Jurkat, Clone E6-1 (cell line): Measurements from ENCODE around the gene HEXA. TPM values are rescaled to one million over a fixed set of nuclear protein-coding genes. Genes with fewer than 3 reads are reported as not detected.
"Not testable (repeated sequence)": the region's sequence is repeated elsewhere in the genome, so short reads cannot be mapped to it uniquely, and the experiment has no call there.

Experiments used
- DNase-seq: peaks from one replicate; pipeline ENCODE4 v3.0.0-alpha.2; 2011; ENCODE audit warnings: low read depth, low spot score
- H3K4me3 ChIP-seq: 2 replicates; pipeline ENCODE4 v1.5.1; 2011; ENCODE audit warnings: mild to moderate bottlenecking, low read length, control low read depth, moderate library complexity
- polyA plus RNA-seq: library from polyadenylated mRNA; unstranded; fragments of >200 nt; gene quantifications from one replicate; pipeline ENCODE4 v1.2.1, GENCODE V29; 2012; ENCODE audit warnings: missing spikeins; ENCODE audit not compliant: insufficient read length, insufficient read depth

Gene HEXA
- polyA plus RNA-seq: 61.5 TPM

DNA sequence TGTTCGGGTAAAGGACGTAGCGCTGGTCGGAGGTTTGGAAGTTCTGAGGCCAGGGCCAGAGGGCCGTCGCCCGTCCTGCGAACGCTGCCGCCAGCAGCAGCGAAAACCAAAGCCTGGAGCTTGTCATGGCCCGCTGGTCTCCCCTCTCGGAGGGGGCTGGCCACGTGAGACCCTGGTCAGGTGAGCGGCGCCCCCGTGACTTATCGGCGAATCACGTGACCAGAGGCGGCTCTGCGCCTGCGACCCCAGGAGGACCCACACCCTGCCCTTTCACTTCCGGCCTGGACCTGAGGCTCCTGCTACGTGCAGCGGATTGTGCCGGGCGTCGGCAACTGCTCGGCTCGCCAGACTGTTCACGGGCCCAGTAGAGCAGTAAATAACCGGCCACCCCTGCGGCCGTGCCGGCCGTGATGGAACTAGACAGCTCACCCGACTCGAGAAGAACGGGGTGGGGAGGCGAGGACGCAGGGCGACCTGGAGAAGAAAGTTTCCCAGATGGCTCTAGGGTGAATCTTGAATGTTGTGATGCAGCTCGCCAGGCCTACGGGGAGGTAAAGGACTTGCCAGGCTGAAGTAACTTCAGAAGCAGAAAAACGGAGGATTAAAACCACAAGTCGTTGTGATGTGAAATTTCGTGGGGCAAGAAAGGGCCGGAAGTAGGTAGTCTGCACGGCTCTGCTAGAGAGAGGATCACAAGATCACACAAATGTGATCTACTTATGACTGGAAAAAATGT lies at the start of gene HEXA:
TSS of gene HEXA (minus strand) at position 169 of the 736 bp plus-strand sequence. CDS start at position 127, 42 bp downstream.
- peak within 1 kb of the TSS; percentile 97 for H3K4me3 ChIP-seq
- DNase-seq: peak; percentile 95

DNA sequence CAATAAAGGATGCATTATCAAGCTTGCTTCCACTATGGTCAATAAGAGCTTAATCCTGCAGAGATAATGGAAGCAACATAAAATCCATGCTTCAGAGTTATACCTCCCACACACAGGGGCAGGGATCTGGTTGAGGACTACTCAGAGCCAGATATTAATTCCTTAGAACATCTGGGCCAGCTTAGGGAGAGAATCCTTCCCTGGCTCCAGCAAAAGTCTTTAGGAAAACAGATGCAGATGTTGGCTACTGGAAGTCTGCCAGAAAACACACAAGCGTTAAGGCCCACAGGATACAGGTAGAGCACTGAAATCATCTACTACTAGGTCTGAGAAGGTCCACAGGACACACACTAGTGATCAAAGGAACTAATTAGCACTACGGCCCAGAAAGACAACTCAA lies 47.4 kb upstream of the HEXA start:
- no peak overlapping the region for H3K4me3 ChIP-seq
- no peak for DNase-seq

DNA sequence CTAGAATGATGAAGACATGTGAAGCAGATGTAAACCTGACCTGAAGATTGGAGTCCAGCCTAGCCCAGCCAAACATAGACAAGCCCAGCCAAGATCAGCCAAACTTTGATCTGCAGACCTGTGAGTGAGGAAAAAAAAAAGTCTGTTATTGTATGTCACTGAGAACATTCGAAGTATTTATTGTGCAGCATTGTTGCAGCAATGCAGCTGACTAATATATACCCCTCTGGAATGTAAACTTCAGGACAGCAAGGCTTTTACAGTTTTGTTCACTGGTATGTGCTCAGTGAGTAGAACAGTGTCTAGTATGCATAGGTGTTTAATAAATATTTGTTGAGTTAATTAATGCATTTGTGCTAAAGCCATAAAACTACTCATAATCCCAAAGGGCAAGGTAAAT lies 45.7 kb upstream of the HEXA start:
- no peak for DNase-seq
- no peak overlapping the region for H3K4me3 ChIP-seq

DNA sequence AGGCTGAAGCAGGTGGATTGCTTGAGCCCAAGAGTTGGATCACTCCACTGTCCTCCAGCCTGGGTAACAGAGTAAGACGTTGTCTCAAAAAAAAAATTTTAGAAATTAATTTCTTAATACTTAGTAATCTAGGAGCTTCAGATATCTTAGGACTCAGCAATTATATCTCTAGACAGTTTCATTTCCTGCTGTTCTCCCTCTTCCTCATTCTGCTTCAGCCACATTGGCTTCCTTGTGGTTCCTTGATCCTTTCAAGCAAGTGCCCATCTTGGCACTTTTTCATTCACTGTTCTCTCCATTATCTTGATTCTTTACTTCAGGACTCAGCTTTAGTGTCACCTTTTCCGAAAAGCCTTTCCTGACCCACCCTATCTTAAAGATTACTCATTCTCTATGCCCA lies 44.8 kb upstream of the HEXA start:
- H3K4me3 ChIP-seq: no peak overlapping the region
- no peak for DNase-seq

DNA sequence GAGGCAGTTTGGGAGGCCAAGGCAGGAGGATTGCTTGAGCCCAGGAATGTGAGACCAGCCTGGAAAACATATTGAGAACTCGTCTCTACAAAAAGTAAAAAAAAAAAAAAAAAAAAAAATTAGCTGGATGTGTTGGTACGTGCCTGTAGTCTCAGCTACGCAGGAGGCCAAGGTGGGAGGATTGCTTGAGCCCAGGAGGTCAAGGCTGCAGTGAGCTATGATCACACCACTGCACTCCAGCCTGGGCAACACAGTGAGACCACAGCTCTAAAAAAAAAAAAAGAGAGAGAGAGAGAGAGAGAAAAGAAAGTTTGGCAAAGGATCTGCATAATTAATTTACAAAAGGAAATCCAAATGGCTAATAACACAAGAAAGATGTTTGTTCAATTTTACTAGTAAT lies 44.0 kb upstream of the HEXA start:
- not testable (repeated sequence) for H3K4me3 ChIP-seq, DNase-seq

DNA sequence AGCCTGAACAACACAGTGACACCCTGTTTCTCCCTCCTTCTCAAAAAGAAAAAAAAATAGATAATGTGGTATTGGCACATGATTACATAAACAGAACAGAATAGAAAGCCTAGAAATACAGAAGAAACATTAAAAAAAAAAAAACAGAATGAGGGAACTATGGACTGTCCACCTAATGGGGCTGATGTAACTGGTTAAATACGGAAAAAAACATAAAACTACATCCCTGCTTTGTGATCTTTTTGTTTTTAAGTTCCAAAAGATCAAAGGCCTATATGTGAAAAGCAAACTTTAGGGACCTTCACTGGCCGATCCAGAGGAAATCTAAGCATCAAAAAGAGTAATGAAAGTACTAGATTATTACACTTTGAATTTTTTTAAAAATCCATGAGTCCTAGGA lies 39.5 kb upstream of the HEXA start:
- no peak for DNase-seq
- H3K4me3 ChIP-seq: no peak overlapping the region

DNA sequence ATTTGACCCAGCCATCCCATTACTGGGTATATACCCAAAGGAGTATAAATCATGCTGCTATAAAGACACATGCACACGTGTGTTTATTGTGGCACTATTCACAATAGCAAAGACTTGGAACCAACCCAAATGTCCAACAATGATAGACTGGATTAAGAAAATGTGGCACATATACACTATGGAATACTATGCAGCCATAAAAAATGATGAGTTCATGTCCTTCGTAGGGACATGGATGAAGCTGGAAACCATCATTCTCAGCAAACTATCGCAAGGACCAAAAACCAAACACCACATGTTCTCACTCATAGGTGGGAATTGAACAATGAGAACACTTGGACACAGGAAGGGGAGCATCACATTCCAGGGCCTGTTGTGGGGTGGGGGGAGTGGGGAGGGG lies 37.5 kb upstream of the HEXA start:
- not testable (repeated sequence) for DNase-seq, H3K4me3 ChIP-seq

DNA sequence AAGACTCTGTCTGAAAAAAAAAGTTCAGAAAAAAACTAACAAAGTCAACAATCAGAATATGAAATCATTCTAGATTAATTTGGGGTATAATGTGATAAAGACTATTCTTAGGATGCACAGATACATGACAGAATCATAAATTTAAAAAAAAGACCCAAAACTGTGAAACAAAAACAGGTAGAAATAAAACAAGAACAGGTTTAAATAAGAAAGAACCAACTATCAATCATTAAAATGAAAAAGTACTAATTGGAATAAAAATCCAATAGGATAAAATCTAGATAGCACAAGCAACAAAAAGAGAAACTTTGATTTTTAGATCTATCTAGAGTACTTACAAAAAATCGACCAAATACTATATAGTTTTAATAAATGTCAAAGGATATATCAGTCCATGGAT lies 35.7 kb upstream of the HEXA start:
- DNase-seq: no peak
- no peak overlapping the region for H3K4me3 ChIP-seq

DNA sequence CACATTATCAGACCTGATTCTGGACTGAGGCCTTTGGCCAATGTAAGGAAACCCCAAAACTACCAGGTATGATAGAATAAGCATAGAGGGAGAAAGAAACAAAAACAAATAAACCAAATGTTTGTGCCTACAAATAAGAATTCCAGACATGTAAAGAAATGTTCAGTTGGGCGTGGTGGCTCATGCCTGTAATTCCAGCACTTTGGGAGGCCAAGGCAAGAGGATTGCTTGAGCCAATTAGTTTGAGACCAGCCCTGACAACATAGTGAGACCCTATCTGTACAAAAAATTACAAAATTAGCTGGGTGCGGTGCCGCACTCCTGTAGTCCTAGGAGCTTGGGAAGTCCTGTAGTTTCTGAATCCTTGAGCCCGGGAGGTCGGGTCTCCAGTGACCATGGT lies 35.3 kb upstream of the HEXA start:
- no peak for DNase-seq
- no peak overlapping the region for H3K4me3 ChIP-seq

DNA sequence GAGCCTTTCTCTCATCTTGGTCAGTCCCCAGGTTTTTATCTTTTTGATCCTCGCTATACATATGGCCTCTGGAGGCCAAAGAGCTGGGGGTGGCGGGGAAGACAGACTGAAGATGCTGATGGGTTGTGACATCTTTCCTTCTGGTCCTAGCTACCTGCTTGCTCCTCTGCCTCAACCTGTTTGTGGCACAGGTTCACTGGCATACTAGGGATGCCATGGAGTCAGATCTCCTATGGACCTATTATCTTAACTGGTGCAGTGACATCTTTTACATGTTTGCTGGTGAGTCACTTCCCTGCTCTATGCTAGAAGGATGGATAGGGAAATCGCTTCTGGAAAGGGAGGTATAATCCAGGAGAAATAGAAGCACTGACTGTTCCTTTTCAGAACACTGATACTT lies 31.1 kb upstream of the HEXA start:
- H3K4me3 ChIP-seq: no peak overlapping the region
- no peak for DNase-seq

DNA sequence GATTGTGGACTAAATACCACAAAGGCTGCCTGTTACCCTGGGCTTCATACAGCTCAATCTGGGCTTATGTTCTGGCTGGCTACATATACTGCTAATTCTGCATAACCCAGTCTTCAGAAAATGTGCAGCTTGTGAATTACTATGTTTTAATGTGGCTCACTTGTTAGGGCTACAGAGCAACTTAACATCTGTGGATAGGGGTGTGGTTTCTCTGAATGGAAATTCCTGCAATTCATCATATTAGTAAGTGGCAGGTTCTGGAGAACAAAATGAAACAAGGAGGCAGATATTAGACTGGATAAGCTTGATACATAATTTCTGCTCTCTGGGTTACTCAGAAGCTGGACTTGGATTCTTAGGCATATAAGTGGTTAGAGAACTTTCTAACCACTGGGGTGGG lies 29.0 kb upstream of the HEXA start:
- no peak for DNase-seq
- no peak overlapping the region for H3K4me3 ChIP-seq

DNA sequence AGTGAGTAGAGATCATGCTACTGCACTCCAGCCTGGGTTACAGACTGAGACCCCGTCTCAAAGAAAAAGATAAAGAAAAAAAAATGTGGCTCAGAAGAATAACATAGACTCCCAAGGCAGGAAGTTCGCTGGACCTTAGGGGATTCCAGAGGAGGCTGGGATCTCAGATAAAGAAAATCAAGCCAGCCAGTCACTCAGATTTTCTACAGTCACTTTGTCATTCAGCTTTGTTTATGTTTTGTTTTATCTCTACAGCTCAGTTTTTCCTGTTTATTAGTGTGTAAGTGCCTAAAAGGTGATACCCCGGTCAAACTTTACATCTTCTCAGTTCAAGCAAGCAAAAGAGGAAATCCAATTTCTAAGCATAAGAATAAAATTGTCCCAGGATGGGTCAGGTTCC lies 28.5 kb upstream of the HEXA start:
- no peak overlapping the region for H3K4me3 ChIP-seq
- DNase-seq: no peak

DNA sequence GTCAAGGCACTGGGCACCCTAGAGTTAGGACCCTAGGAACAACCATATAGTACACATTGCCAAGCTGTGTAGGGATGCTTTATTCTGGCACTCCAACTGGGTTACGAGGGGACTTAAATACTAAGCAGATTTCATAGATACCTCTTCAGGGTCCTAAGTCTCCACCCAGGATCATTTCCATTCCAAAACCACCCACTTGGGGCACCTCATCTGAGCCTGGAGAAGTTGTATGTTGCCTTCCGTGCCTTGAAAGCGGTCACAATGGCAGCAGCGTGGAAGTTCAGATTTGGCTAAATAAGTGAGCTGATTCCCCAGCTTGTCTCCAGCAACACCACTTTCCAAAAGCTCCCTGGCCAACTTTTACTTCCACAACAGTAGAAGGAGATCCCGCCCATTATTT lies 26.9 kb upstream of the HEXA start:
- no peak overlapping the region for H3K4me3 ChIP-seq
- no peak for DNase-seq

DNA sequence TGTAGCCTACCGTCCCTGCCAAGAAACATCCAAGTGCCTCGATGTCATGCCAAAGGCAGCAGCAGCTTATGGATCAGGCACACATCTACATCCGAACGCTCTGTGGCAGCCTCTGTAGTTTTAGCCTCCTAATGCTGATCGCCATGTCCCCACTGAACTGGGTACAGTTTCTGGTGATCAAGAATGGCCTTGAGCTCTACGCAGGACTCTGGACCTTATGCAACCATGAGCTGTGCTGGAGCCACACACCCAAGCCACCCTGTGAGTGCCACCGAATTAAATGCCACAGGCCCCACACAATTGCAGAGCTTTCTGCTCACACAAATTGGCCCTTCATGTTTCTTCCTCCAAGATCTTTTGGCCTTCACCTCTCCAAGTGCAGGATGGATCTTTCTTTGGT lies 22.8 kb upstream of the HEXA start:
- no peak overlapping the region for H3K4me3 ChIP-seq
- no peak for DNase-seq

DNA sequence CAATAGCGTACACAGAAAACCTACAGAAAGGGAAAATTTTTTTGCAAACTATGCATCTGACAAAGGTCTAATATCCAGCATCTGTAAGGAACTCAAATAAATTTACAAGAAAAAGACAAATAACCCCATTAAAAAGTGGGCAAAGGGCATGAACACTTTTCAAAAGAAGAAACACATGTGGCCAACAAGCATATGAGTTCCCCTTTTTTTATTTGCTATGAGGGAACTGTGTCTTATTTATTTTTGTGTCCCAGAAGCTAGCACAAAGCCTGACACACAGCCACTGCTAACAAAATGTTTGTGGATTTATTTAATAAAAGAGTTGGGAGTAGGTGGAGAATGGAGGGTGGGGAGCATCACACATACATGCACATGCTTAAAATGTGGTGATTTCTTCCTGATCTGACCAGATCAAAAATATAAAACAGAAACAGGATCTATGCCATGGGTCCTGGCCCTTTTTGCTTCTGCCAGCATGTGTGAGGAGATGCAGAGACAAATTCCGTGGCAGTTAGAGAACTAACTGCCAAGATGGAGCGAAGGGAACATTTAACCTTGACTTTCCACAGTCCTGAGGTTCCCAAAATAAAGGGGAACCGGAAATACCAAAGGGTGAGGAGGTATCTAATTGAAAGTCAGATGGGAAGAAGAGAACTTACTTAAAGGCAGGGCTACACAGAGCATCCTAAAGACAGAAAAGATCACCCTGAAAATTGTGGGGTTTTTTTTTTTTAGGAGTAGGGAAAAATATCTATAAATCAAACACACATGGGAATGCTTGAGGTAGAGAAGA lies 22.2 kb upstream of the HEXA start, which contains the start of gene TMEM202:
TSS of gene TMEM202 (plus strand) at position 510 of the 793 bp plus-strand sequence. CDS start at position 532, 22 bp downstream.
- no peak within 1 kb of the TSS for H3K4me3 ChIP-seq
- no peak for DNase-seq

DNA sequence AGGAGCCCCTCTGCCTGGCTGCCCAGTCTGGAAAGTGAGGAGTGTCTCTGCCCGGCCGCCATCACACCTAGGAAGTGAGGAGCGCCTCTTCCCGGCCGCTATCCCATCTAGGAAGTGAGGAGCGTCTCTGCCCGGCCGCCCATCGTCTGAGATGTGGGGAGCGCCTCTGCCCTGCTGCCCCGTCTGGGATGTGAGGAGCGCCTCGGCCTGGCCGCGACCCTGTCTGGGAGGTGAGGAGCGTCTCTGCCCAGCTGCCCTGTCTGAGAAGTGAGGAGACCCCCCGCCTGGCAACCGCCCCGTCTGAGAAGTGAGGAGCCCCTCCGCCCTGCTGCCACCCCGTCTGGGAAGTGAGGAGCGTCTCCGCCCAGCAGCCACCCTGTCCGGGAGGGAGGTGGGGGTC lies 20.5 kb upstream of the HEXA start:
- DNase-seq, H3K4me3 ChIP-seq: not testable (repeated sequence)

DNA sequence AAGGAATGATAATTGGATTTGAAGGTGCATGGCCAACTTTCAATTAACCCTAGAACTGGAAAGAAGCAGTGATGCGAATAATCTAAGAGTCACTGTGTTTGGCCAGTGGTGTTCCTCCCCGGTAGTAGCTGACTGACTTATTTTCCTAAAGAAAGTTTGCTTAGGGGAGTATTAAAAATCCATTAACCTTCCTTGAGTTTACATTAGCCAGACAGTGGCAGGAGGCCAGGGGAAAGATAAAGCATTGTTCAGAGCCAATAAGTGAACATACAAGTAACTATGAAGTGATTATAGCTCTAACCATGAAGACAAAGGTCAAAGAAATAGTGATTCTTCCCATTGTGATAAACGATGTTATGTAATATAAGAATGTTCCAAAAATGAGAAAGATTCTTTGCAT lies 13.4 kb upstream of the HEXA start:
- DNase-seq: no peak
- no peak overlapping the region for H3K4me3 ChIP-seq

DNA sequence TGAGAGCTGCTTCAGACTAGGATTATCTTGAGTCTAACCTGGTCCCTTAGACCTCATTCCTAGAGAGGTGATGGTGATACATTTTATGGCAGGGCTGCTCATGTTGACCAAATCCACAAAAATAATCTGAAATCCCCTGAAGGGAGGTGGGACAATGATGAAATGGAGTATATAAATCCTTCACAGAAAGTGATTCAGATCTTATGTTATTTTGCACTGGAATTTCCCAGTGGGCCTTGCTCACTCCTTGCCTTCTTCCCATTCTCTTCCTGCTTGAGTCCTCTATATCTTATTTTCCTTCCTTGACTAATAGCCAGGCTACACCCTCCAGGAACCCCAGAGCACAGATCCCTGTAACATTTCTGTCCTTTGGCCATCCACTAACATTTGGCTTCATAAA lies 11.9 kb upstream of the HEXA start:
- no peak overlapping the region for H3K4me3 ChIP-seq
- DNase-seq: no peak

DNA sequence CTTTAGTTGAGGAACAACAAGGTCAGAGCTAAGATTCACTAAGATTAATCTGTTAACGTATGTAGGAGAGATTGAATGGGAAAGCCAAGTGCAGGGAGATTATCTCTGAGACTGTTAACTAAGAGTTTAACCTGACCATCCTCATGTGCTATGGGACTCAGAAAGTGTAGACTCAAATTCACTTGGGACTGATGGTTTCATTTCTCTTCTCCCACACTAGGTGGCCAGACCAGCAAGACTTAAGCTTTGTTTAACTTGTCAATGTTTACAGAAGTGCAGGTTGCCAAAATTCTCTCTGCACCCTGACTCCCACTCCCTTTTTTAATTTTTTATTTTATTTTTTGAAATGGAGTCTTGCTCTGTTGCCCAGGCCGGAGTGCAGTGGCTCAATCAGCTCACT lies 6.3 kb upstream of the HEXA start:
- peak; percentile 17 for DNase-seq

DNA sequence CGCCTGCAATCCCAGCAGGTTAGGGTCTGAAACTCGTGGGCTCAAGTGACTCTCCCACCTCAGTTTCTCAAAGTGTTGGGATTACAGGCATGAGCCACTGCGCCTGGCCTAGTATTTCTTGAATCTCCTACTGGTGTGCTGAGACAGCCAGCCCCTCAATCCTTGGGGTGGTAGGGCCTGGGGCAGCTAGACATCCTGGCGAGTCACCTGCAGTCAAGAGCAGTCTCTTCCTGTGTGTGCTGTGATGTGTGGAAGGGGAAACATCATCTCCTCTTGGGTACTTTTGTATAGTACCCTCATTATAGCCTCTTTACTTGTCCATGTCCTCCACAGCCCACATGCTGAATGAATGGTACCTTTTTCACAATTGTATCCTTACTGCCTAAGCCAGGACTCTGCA lies 4.9 kb upstream of the HEXA start:
- no peak for DNase-seq
- no peak overlapping the region for H3K4me3 ChIP-seq

More for the DNA sequence above, 6.3 kb upstream of the HEXA start:
- no peak overlapping the region for H3K4me3 ChIP-seq
